Activated naive CD4-positive, alpha-beta T cell treated with Interleukin-2 at 50 U/mL for 16 hours (primary cell): Measurements from ENCODE around the gene CADPS.

ENCODE experiments used
- DNase-seq: peaks from one replicate; pipeline ENCODE4 v3.0.0-alpha.2; 2020

The CADPS gene

DNA sequence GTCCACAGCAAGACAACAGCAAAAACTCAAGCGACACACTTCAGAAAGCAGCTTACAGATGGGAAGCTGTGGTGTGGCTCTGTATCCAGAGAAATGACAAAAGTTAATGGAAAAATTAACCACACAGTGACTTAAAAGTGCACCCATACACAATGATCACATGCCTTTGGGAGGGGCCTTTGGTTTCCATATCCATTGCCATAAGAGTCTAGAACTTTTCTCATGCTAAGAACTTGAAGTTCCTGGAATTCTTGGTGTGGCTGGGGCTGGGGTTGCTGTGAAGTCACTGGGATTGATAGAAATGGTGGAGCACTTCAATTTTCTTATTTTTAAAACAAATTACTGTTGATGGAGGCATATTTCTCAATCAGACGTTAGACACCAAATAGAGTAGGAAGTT is 393.3 kb downstream of the CADPS start:
- DNase-seq: no peak

DNA sequence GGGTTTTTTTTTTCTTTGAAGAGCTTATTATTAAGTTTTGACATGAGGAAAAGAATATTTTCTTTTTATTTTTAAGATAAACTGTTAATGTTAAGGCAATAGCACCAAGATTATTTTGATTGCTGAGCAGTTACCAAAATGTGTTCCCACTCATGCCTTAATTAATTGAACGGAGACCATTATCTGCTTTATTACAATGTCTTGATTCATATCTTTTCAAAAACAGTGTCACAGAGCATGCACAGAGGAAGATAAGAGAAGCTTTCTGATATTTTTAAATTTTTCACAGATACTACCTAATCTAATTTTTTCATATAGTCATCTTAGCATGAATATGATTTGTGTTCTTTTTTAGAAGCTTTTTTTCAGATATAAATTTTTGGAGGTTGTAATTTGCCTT is 395.2 kb downstream of the CADPS start:
- no peak for DNase-seq

- no peak for DNase-seq
Observed at GRCh38 chr3:62479326-62479725, 395.9 kb downstream of the CADPS start.

GRCh38 chr3:62475306-62475705 is 399.9 kb downstream of the CADPS start:
- DNase-seq: no peak

DNA sequence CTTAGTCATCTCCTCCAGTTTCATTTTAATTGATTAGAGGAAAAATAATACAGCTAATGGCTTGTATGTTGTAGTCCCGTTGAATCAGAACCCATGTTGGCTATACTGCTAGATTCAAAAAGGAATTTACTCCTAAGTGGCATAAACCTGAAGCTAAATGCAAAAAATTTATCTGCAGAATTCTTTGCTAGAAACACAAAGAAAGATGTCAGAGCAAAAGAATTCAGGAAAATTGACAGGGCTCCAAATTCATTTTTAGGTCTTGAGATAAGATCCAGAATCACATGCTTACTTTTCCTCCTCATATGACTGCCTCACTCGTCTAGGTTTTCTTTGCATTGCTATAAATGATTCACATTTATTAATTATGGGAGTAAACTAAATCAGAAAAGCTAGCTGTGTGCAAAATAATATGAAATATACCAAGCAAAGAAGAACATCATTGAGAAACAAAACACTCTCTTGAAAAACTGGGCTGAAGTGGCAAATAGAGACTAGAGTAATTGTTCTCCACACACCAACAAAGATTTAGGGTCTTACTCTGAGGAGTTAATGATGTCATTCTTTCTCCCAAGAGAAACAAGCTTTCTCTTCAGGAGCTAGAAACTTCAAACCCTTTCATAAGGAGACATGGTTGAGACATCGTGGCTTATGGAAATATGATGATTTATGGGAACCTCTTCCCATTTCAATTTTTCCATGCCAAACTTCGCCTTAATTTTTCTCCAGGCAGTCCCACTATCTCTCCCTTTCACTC is 407.1 kb downstream of the CADPS start:
- no peak for DNase-seq

GRCh38 chr3:62462788-62463187 is 412.4 kb downstream of the CADPS start:
- DNase-seq: no peak

DNA sequence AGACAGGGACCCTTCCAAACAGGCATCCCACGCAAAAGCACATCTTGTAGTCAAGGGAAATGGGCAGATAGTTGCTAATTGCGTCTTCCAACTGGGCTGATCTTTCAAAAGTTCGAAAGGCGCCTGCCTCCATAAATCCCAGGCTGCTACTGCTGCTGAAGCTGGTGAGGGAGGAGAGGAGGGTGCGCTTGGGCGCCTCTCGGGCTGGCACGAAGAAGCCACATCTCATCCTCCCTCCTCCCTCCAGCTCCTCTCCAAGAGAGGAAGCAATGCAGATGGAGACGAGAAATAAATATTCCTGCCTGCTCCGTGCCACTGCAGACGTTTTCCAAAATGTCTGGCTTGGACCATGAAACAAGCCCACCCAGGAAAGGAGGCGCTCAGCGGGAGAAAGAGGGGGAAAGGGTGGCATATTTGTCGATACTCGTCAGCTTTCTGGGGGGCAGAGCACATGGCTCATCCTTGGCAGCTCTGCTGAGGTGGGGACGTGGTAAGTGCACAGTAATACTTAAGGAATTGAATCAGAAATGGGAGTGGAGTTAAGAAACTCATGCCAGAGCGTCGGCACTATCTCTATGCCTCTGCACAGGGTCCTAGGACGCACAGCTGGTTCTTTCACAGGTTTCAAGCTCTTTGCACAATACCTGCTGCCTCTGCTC is 413.0 kb downstream of the CADPS start:
- no peak for DNase-seq

GRCh38 chr3:62454916-62455315 is 420.3 kb downstream of the CADPS start:
- DNase-seq: no peak

GRCh38 chr3:62453448-62453847 is 421.8 kb downstream of the CADPS start:
- no peak for DNase-seq

- DNase-seq: no peak
Observed at GRCh38 chr3:62451211-62451887, 423.9 kb downstream of the CADPS start.

- no peak for DNase-seq
Observed at GRCh38 chr3:62446337-62446940, 428.8 kb downstream of the CADPS start.

DNA sequence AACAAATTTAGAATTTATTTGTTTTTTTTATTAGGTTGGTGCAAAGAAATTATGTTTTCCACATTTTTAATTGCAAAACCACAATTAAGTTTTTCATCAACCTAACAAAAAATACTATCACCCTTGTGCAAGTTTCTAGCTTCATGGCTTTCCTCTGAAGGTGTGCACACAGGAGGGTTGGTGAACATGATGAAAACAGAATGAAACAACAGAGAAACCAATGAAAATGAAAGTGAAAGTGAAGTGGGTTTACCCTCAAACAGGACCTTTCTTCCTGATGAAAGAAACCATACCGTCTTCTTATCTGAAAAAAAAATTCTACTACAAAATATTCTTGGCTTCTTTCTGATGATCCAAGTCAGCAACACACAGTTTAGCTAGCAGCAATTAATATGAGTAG is 429.9 kb downstream of the CADPS start:
- DNase-seq: no peak

GRCh38 chr3:62439978-62440377 is 435.2 kb downstream of the CADPS start:
- no peak for DNase-seq

DNA sequence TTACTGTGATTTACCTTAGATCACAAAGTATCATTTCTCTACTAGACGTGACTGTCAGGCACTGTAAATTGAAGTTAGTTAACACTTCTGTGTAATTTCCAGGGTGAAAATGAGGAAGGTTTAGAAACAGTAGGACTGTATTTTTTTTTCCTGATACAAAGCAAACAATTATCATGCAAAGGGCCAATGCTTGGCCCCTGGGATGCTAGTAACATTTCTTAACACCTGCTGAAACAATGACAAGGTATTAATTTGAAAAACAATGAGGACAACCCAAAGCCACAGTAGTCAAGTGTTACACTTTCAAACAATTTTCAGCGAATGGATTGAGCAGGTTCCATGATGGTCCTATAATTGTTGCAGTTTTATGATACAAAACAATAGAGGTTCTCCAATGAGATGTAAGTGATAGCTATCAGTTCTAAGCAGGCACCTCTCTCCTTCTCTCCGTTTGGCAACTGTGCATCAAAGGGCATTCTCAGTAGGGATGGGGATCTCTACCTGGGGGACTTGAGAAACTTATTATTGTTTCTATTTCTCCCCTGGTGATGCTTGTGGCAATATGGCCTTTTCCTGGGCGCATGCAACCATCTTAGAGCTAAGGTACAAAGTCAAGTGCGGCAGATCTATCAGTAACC is 435.9 kb downstream of the CADPS start:
- no peak for DNase-seq

- no peak for DNase-seq
Observed at GRCh38 chr3:62436785-62437184, 438.4 kb downstream of the CADPS start.

DNA sequence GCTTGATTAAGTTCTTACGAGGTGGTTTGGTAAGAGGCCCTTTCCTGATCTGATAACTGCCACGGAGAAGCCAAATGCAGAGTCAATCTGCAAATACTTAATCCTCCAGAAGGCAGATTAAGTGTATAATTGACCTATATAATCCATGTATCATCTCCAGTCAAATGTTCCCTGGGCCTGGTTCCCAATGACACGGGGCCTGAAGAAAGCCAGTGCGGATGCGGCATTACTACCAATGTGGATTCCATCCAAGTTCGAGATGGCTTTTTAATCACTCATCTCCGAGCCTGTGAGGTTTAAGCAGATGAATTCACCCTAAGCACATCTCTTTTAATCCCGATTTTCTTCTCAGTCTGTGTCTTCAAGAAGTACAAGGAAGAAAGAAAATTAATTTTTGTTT is 441.8 kb downstream of the CADPS start:
- no peak for DNase-seq

DNA sequence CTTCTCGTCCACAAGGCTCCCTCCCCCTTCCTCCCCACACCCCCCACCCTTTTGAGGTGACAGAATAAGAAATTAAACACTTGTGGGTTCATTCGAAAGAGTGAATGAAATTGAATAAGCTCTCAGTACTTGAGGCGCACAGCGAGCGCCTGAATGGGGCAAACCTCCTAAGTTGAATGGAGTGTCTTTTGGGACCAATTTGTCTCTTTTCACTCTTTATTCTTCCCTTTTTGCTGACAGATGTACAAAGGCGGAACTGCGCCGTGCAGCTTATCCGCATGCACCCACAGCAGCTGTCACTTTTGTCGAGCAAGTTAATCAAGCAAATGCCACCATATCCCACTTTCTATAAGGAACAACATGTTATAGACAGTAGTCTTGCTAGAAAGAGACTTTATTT is 454.0 kb downstream of the CADPS start:
- DNase-seq: no peak

DNA sequence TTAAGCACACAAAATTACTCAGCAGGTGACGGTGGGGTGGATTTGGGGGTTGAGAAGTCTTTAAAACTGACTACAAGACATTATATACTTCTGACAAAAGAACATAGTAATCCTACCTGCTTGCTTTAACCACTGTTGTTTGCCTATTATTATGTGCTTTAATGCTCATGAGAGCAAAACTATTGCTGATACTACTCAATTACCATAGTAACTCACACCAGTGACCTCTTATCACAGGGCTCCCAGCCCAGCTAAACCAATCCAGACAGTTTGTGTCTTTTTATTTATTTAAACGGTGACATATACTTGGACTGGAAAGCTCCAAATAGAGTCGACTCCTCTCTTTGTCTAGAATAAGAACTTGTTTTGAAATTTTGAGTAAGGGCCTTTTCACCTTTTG is 459.1 kb downstream of the CADPS start:
- no peak for DNase-seq

- no peak for DNase-seq
Observed at GRCh38 chr3:62415312-62415801, 459.9 kb downstream of the CADPS start.

- no peak for DNase-seq
Observed at GRCh38 chr3:62414786-62415185, 460.4 kb downstream of the CADPS start.

DNA sequence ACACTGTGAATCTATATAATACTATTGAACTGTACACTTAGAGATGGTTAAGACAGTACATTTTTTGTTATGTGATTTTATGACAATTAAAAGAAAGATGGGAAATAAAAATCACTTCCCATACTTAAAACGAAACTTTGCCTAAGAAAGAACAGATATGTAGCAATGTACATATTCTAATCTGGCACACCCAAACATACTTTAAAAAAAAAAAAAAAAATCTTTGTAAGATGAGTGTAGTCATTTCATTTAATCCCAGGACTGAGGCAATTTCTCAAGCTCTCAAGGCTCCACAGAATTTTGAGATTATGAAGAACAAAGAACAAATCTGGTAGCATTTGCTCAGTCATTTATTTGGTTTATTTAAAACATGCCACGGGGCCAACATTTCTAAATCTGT is 461.5 kb downstream of the CADPS start:
- DNase-seq: no peak

- no peak for DNase-seq
Observed at GRCh38 chr3:62406945-62407344, 468.3 kb downstream of the CADPS start.

GRCh38 chr3:62405566-62405965 is 469.6 kb downstream of the CADPS start:
- DNase-seq: no peak
